HG02623 (cell line): ENCODE measurements around the gene TMEM183A.

Experiments
- ATAC-seq: cut with Tn5 transposase; IDR thresholded peaks from one replicate; pipeline ENCODE4 v1.9.1; 2021; ENCODE audit warnings: moderate library complexity; ENCODE audit not compliant: unreplicated experiment

The TMEM183A gene

GRCh38 chr1:203063287-203063686 lies 56.1 kb downstream of the TMEM183A start:
- ATAC-seq = no peak

- ATAC-seq = no peak
Observed at GRCh38 chr1:203065191-203065590, 58.0 kb downstream of the TMEM183A start.

- no peak for ATAC-seq
Observed at GRCh38 chr1:203065986-203066385, 58.8 kb downstream of the TMEM183A start.

- no peak for ATAC-seq
Observed at GRCh38 chr1:203066965-203067364, 59.8 kb downstream of the TMEM183A start.

GRCh38 chr1:203069030-203069747 lies 62.0 kb downstream of the TMEM183A start:
- no peak for ATAC-seq

GRCh38 chr1:203072002-203072602 lies 64.9 kb downstream of the TMEM183A start:
- ATAC-seq = no peak

- ATAC-seq = no peak
Observed at GRCh38 chr1:203072911-203073310, 65.7 kb downstream of the TMEM183A start.

- ATAC-seq = no peak
Observed at GRCh38 chr1:203073469-203073868, 66.3 kb downstream of the TMEM183A start.
